ENCODE data around the gene ARID3B. TPM values are rescaled to one million over a fixed set of nuclear protein-coding genes. Genes with fewer than 3 reads are reported as not detected.
A peak's percentile ranks its signal among the peaks of the same experiment; 100 is the strongest.

ARID3B gene
- total and polyA plus RNA-seq, 2 of the 13 experiments (the other 11 are each of a cell fraction or from before 2014, with no cell fraction given): 5.3 to 12.8 TPM

GRCh38 chr15:74540761-74541493, at the start of gene ARID3B (continued):
- TF ChIP-seq, protein P1, sequence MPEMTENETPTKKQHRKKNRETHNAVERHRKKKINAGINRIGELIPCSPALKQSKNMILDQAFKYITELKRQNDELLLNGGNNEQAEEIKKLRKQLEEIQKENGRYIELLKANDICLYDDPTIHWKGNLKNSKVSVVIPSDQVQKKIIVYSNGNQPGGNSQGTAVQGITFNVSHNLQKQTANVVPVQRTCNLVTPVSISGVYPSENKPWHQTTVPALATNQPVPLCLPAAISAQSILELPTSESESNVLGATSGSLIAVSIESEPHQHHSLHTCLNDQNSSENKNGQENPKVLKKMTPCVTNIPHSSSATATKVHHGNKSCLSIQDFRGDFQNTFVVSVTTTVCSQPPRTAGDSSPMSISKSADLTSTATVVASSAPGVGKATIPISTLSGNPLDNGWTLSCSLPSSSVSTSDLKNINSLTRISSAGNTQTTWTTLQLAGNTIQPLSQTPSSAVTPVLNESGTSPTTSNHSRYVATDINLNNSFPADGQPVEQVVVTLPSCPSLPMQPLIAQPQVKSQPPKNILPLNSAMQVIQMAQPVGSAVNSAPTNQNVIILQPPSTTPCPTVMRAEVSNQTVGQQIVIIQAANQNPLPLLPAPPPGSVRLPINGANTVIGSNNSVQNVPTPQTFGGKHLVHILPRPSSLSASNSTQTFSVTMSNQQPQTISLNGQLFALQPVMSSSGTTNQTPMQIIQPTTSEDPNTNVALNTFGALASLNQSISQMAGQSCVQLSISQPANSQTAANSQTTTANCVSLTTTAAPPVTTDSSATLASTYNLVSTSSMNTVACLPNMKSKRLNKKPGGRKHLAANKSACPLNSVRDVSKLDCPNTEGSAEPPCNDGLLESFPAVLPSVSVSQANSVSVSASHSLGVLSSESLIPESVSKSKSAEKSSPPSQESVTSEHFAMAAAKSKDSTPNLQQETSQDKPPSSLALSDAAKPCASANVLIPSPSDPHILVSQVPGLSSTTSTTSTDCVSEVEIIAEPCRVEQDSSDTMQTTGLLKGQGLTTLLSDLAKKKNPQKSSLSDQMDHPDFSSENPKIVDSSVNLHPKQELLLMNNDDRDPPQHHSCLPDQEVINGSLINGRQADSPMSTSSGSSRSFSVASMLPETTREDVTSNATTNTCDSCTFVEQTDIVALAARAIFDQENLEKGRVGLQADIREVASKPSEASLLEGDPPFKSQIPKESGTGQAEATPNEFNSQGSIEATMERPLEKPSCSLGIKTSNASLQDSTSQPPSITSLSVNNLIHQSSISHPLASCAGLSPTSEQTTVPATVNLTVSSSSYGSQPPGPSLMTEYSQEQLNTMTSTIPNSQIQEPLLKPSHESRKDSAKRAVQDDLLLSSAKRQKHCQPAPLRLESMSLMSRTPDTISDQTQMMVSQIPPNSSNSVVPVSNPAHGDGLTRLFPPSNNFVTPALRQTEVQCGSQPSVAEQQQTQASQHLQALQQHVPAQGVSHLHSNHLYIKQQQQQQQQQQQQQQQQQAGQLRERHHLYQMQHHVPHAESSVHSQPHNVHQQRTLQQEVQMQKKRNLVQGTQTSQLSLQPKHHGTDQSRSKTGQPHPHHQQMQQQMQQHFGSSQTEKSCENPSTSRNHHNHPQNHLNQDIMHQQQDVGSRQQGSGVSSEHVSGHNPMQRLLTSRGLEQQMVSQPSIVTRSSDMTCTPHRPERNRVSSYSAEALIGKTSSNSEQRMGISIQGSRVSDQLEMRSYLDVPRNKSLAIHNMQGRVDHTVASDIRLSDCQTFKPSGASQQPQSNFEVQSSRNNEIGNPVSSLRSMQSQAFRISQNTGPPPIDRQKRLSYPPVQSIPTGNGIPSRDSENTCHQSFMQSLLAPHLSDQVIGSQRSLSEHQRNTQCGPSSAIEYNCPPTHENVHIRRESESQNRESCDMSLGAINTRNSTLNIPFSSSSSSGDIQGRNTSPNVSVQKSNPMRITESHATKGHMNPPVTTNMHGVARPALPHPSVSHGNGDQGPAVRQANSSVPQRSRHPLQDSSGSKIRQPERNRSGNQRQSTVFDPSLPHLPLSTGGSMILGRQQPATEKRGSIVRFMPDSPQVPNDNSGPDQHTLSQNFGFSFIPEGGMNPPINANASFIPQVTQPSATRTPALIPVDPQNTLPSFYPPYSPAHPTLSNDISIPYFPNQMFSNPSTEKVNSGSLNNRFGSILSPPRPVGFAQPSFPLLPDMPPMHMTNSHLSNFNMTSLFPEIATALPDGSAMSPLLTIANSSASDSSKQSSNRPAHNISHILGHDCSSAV (CRISPR knock-in tag; IDR thresholded peaks at IDR 0.05; ENCODE audit: borderline replicate concordance): no peak
- TF ChIP-seq KMT2A (CRISPR knock-in tag; IDR thresholded peaks at IDR 0.05): peak; percentile 68; the same call in 1 of the 2 replicates
- TF ChIP-seq CEBPG (CRISPR knock-in tag; IDR thresholded peaks at IDR 0.05): no peak
- TF ChIP-seq, protein P2, sequence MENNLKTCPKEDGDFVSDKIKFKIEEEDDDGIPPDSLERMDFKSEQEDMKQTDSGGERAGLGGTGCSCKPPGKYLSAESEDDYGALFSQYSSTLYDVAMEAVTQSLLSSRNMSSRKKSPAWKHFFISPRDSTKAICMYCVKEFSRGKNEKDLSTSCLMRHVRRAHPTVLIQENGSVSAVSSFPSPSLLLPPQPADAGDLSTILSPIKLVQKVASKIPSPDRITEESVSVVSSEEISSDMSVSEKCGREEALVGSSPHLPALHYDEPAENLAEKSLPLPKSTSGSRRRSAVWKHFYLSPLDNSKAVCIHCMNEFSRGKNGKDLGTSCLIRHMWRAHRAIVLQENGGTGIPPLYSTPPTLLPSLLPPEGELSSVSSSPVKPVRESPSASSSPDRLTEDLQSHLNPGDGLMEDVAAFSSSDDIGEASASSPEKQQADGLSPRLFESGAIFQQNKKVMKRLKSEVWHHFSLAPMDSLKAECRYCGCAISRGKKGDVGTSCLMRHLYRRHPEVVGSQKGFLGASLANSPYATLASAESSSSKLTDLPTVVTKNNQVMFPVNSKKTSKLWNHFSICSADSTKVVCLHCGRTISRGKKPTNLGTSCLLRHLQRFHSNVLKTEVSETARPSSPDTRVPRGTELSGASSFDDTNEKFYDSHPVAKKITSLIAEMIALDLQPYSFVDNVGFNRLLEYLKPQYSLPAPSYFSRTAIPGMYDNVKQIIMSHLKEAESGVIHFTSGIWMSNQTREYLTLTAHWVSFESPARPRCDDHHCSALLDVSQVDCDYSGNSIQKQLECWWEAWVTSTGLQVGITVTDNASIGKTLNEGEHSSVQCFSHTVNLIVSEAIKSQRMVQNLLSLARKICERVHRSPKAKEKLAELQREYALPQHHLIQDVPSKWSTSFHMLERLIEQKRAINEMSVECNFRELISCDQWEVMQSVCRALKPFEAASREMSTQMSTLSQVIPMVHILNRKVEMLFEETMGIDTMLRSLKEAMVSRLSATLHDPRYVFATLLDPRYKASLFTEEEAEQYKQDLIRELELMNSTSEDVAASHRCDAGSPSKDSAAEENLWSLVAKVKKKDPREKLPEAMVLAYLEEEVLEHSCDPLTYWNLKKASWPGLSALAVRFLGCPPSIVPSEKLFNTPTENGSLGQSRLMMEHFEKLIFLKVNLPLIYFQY (CRISPR knock-in tag; IDR thresholded peaks at IDR 0.05; ENCODE audit: borderline replicate concordance): no peak
- peak; percentile 85 for TF ChIP-seq POLR2AphosphoS5 (IDR thresholded peaks at IDR 0.05; ENCODE audit: low read depth, low read length)
- no peak for TF ChIP-seq MAFK (conservative IDR thresholded peaks at IDR 0.05 in 1 of 2, IDR thresholded peaks at IDR 0.05 in 1 of 2; ENCODE audit: low read length in 2 of 2)
- no peak for TF ChIP-seq ZFP36 (IDR thresholded peaks at IDR 0.05; ENCODE audit: borderline replicate concordance, low read depth, low read length, partially characterized antibody)
- TF ChIP-seq KDM3A (CRISPR knock-in tag; IDR thresholded peaks at IDR 0.05; ENCODE audit: low read depth): no peak
- TF ChIP-seq FOXP1 (IDR thresholded peaks at IDR 0.05): no peak
- TF ChIP-seq FOXP1 (CRISPR knock-in tag; IDR thresholded peaks at IDR 0.05): no peak
- TF ChIP-seq FOSL2 (CRISPR knock-in tag; IDR thresholded peaks at IDR 0.05): no peak
- TF ChIP-seq MXI1 (IDR thresholded peaks at IDR 0.05; ENCODE audit: borderline replicate concordance, low read depth, low read length): peak; percentile 84; the same call in 2 of the 3 replicates
- 0 out of 2 replicates have a peak, but pooled peaks have one; percentile 52 for TF ChIP-seq ZNF691 (CRISPR knock-in tag; IDR thresholded peaks at IDR 0.05; ENCODE audit: borderline replicate concordance, low read depth)
- TF ChIP-seq ZBTB14 (CRISPR knock-in tag; IDR thresholded peaks at IDR 0.05): no peak
- peak; percentile 94 for TF ChIP-seq SAP130 (CRISPR knock-in tag; IDR thresholded peaks at IDR 0.05; ENCODE audit: low read depth)
- TF ChIP-seq ZNF235 (CRISPR knock-in tag; IDR thresholded peaks at IDR 0.05; ENCODE audit: borderline replicate concordance): no peak

Measured in HepG2 (cell line).